Activated T-helper 17 cell treated with anti-CD3 and anti-CD28 coated beads, Interleukin-2, amount 50 U/mL, for 72 hours (primary cell): ENCODE data around the gene SKAP2. TPM values are rescaled to one million over a fixed set of nuclear protein-coding genes. Genes with fewer than 3 reads are reported as not detected.

ENCODE experiments used
- ATAC-seq: fragments of 150-1000 bp; cut with Tn5 transposase; replicated peaks from 2 replicates; pipeline ENCODE4 v1.10.0; 2021; ENCODE audit warnings: mild to moderate bottlenecking, moderate library complexity
- H3K27ac Mint-ChIP-seq: one replicate; pipeline ENCODE4 v1.8.0; 2022; ENCODE audit warnings: mixed read lengths
- H3K27me3 Mint-ChIP-seq: one replicate; pipeline ENCODE4 v1.8.0; 2022; ENCODE audit warnings: mixed read lengths
- H3K36me3 Mint-ChIP-seq: one replicate; pipeline ENCODE4 v1.8.0; 2022; ENCODE audit warnings: low read depth, mild to moderate bottlenecking, mixed read lengths
- H3K4me1 Mint-ChIP-seq: one replicate; pipeline ENCODE4 v1.8.0; 2022; ENCODE audit warnings: mixed read lengths
- H3K4me3 Mint-ChIP-seq: one replicate; pipeline ENCODE4 v1.8.0; 2022; ENCODE audit warnings: mild to moderate bottlenecking, mixed read lengths
- H3K9me3 Mint-ChIP-seq: one replicate; pipeline ENCODE4 v1.8.0; 2022; ENCODE audit warnings: mixed read lengths
- total RNA-seq, 2 donors: library from RNA; stranded (reverse); gene quantifications; one replicate each; pipeline ENCODE4 v1.2.3, GENCODE V29; 2022

The SKAP2 gene
- total RNA-seq, 2 donors from 2014 or later, result 11.5 to 14.3 TPM

- H3K9me3 Mint-ChIP-seq, result no peaks in the 10 kb centered on the region
- peaks cover 5% of the 10 kb centered on the region for H3K27me3 Mint-ChIP-seq
- H3K27ac Mint-ChIP-seq, result no peak overlapping the region
- H3K36me3 Mint-ChIP-seq, result no peaks in the 10 kb centered on the region
- peak overlapping the region; percentile 30 for H3K4me3 Mint-ChIP-seq
- no peak for ATAC-seq
- peaks cover 12% of the 10 kb centered on the region for H3K4me1 Mint-ChIP-seq
These were observed 200.1 kb downstream of the SKAP2 start for GRCh38 chr7:26664274-26664673.

- H3K4me3 Mint-ChIP-seq, result no peak overlapping the region
- no peak for ATAC-seq
- no peaks in the 10 kb centered on the region for H3K36me3 Mint-ChIP-seq
- H3K4me1 Mint-ChIP-seq, result peaks cover 12% of the 10 kb centered on the region
- no peak overlapping the region for H3K27ac Mint-ChIP-seq
- H3K9me3 Mint-ChIP-seq, result no peaks in the 10 kb centered on the region
- H3K27me3 Mint-ChIP-seq, result peaks cover 5% of the 10 kb centered on the region
These were observed 200.5 kb downstream of the SKAP2 start for GRCh38 chr7:26663874-26664273.

GRCh38 chr7:26662646-26663045 is 201.7 kb downstream of the SKAP2 start:
- no peak overlapping the region for H3K4me3 Mint-ChIP-seq
- peaks cover 12% of the 10 kb centered on the region for H3K4me1 Mint-ChIP-seq
- no peak for ATAC-seq
- no peaks in the 10 kb centered on the region for H3K36me3 Mint-ChIP-seq
- H3K9me3 Mint-ChIP-seq, result no peaks in the 10 kb centered on the region
- H3K27me3 Mint-ChIP-seq, result peaks cover 5% of the 10 kb centered on the region
- H3K27ac Mint-ChIP-seq, result no peak overlapping the region

GRCh38 chr7:26659121-26659520 is 205.3 kb downstream of the SKAP2 start:
- Mint-ChIP-seq H3K9me3 (no peaks in the 10 kb centered on the region), H3K27me3 (peaks cover 15% of the 10 kb centered on the region), H3K36me3 (no peaks in the 10 kb centered on the region), H3K4me3 (no peak overlapping the region), H3K27ac (no peak overlapping the region), H3K4me1 (no peaks in the 10 kb centered on the region)
- ATAC-seq, result no peak

GRCh38 chr7:26658389-26659084 is 205.9 kb downstream of the SKAP2 start:
- no peak overlapping the region for H3K4me3 Mint-ChIP-seq
- H3K27ac Mint-ChIP-seq, result no peak overlapping the region
- H3K36me3 Mint-ChIP-seq, result no peaks in the 10 kb centered on the region
- H3K27me3 Mint-ChIP-seq, result peaks cover 15% of the 10 kb centered on the region
- ATAC-seq, result no peak
- H3K4me1 Mint-ChIP-seq, result no peaks in the 10 kb centered on the region
- no peaks in the 10 kb centered on the region for H3K9me3 Mint-ChIP-seq

- Mint-ChIP-seq H3K36me3 (no peaks in the 10 kb centered on the region), H3K4me3 (no peak overlapping the region), H3K4me1 (no peaks in the 10 kb centered on the region), H3K27me3 (peaks cover 19% of the 10 kb centered on the region), H3K9me3 (no peaks in the 10 kb centered on the region), H3K27ac (no peak overlapping the region)
- ATAC-seq, result no peak
These were observed 206.6 kb downstream of the SKAP2 start for GRCh38 chr7:26657686-26658388.

- H3K27ac Mint-ChIP-seq, result no peak overlapping the region
- no peaks in the 10 kb centered on the region for H3K9me3 Mint-ChIP-seq
- H3K4me1 Mint-ChIP-seq, result no peaks in the 10 kb centered on the region
- no peak for ATAC-seq
- peaks cover 14% of the 10 kb centered on the region for H3K27me3 Mint-ChIP-seq
- no peak overlapping the region for H3K4me3 Mint-ChIP-seq
- H3K36me3 Mint-ChIP-seq, result no peaks in the 10 kb centered on the region
These were observed 207.2 kb downstream of the SKAP2 start for GRCh38 chr7:26657206-26657641.

GRCh38 chr7:26656735-26657134 is 207.7 kb downstream of the SKAP2 start:
- no peaks in the 10 kb centered on the region for H3K9me3 Mint-ChIP-seq
- H3K4me1 Mint-ChIP-seq, result no peaks in the 10 kb centered on the region
- H3K36me3 Mint-ChIP-seq, result no peaks in the 10 kb centered on the region
- H3K27ac Mint-ChIP-seq, result no peak overlapping the region
- ATAC-seq, result no peak
- H3K4me3 Mint-ChIP-seq, result no peak overlapping the region
- H3K27me3 Mint-ChIP-seq, result peaks cover 18% of the 10 kb centered on the region

- Mint-ChIP-seq H3K27me3 (peaks cover 18% of the 10 kb centered on the region), H3K9me3 (no peaks in the 10 kb centered on the region), H3K4me3 (no peak overlapping the region), H3K36me3 (no peaks in the 10 kb centered on the region), H3K27ac (no peak overlapping the region), H3K4me1 (no peaks in the 10 kb centered on the region)
- ATAC-seq, result no peak
These were observed 208.6 kb downstream of the SKAP2 start for GRCh38 chr7:26655781-26656180.

- ATAC-seq, result no peak
- H3K27ac Mint-ChIP-seq, result no peak overlapping the region
- H3K9me3 Mint-ChIP-seq, result no peaks in the 10 kb centered on the region
- H3K36me3 Mint-ChIP-seq, result no peaks in the 10 kb centered on the region
- peaks cover 26% of the 10 kb centered on the region for H3K27me3 Mint-ChIP-seq
- no peak overlapping the region for H3K4me3 Mint-ChIP-seq
- H3K4me1 Mint-ChIP-seq, result no peaks in the 10 kb centered on the region
These were observed 210.7 kb downstream of the SKAP2 start for GRCh38 chr7:26653430-26654399.

GRCh38 chr7:26652401-26653100 is 211.8 kb downstream of the SKAP2 start:
- Mint-ChIP-seq H3K36me3 (no peaks in the 10 kb centered on the region), H3K9me3 (no peaks in the 10 kb centered on the region), H3K27ac (no peak overlapping the region), H3K27me3 (peaks cover 29% of the 10 kb centered on the region), H3K4me3 (no peak overlapping the region), H3K4me1 (no peaks in the 10 kb centered on the region)
- no peak for ATAC-seq

GRCh38 chr7:26650103-26650502 is 214.3 kb downstream of the SKAP2 start:
- Mint-ChIP-seq H3K9me3 (no peaks in the 10 kb centered on the region), H3K4me3 (no peak overlapping the region), H3K36me3 (no peaks in the 10 kb centered on the region), H3K27me3 (peaks cover 19% of the 10 kb centered on the region), H3K27ac (no peak overlapping the region), H3K4me1 (no peaks in the 10 kb centered on the region)
- no peak for ATAC-seq

GRCh38 chr7:26649388-26649787 is 215.0 kb downstream of the SKAP2 start:
- no peak overlapping the region for H3K4me3 Mint-ChIP-seq
- H3K36me3 Mint-ChIP-seq, result no peaks in the 10 kb centered on the region
- H3K27me3 Mint-ChIP-seq, result peaks cover 19% of the 10 kb centered on the region
- ATAC-seq, result no peak
- no peak overlapping the region for H3K27ac Mint-ChIP-seq
- H3K4me1 Mint-ChIP-seq, result no peaks in the 10 kb centered on the region
- H3K9me3 Mint-ChIP-seq, result no peaks in the 10 kb centered on the region

GRCh38 chr7:26648554-26648953 is 215.8 kb downstream of the SKAP2 start:
- Mint-ChIP-seq H3K9me3 (no peaks in the 10 kb centered on the region), H3K36me3 (no peaks in the 10 kb centered on the region), H3K4me1 (no peaks in the 10 kb centered on the region), H3K27me3 (peaks cover 19% of the 10 kb centered on the region), H3K4me3 (no peak overlapping the region), H3K27ac (no peak overlapping the region)
- no peak for ATAC-seq
